ENCODE data around the gene TMEM108.

DNA sequence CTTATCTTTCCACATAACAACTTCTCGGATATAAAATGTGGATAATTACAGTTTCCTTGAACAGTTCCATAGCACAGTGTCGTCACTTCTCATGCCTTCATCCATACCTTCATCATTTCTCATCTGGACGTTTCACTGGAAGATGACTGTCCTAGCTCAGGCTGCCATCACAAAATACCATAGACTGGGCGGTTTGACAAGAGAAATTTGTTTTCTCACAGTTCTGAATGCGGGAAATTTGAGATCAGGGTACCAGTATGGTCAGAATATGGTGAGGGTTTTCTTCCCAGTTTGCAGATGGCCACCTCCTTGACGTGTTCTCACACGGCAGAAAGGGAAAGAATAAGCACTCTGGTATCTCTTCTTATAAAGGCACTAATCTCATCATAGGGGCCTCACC is 42.8 kb downstream of the TMEM108 start:
- TF ChIP-seq, protein P1, sequence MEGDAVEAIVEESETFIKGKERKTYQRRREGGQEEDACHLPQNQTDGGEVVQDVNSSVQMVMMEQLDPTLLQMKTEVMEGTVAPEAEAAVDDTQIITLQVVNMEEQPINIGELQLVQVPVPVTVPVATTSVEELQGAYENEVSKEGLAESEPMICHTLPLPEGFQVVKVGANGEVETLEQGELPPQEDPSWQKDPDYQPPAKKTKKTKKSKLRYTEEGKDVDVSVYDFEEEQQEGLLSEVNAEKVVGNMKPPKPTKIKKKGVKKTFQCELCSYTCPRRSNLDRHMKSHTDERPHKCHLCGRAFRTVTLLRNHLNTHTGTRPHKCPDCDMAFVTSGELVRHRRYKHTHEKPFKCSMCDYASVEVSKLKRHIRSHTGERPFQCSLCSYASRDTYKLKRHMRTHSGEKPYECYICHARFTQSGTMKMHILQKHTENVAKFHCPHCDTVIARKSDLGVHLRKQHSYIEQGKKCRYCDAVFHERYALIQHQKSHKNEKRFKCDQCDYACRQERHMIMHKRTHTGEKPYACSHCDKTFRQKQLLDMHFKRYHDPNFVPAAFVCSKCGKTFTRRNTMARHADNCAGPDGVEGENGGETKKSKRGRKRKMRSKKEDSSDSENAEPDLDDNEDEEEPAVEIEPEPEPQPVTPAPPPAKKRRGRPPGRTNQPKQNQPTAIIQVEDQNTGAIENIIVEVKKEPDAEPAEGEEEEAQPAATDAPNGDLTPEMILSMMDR (IDR thresholded peaks at IDR 0.05), result no peak
- TF ChIP-seq POLR2A (IDR thresholded peaks at IDR 0.05), result no peak
